GM23338 (cell line): ENCODE data around the gene SYPL2. TPM values are rescaled to one million over a fixed set of nuclear protein-coding genes. Genes with fewer than 3 reads are reported as not detected.

ENCODE experiments used
- ATAC-seq: fragments of 200-7000 bp; cut with Tn5 transposase; 3 replicates; pipeline ENCODE4 v1.9.1; 2020
- DNase-seq: peaks from one replicate; pipeline ENCODE4 v3.0.0-alpha.2; 2015; ENCODE audit warnings: low spot score
- H2AFZ ChIP-seq: fragments of 200-600 bp; sonication (generic); 2 replicates; pipeline ENCODE4 v1.8.0; 2016; ENCODE audit warnings: antibody characterized with exemption, mild to moderate bottlenecking, moderate library complexity
- H3F3A ChIP-seq: fragments of 200-600 bp; sonication (generic); replicated peaks from 2 replicates; pipeline ENCODE4 v1.8.0; 2017; ENCODE audit warnings: antibody characterized with exemption, mixed run types, low read depth
- H3K27ac ChIP-seq: fragments of 200-600 bp; sonication (generic); 2 replicates; pipeline ENCODE4 v1.6.1; 2016; ENCODE audit warnings: low read depth
- H3K27me3 ChIP-seq: fragments of 200-600 bp; sonication (generic); 2 replicates; pipeline ENCODE4 v1.8.0; 2016; ENCODE audit warnings: mild to moderate bottlenecking, mixed run types, moderate library complexity; ENCODE audit not compliant: insufficient read depth
- H3K36me3 ChIP-seq: fragments of 200-600 bp; sonication (generic); 2 replicates; pipeline ENCODE4 v1.8.0; 2016; ENCODE audit warnings: mild to moderate bottlenecking; ENCODE audit not compliant: insufficient read depth
- H3K4me1 ChIP-seq: fragments of 200-600 bp; sonication (generic); 2 replicates; pipeline ENCODE4 v1.8.0; 2016; ENCODE audit warnings: mild to moderate bottlenecking, moderate library complexity; ENCODE audit not compliant: insufficient read depth
- H3K4me2 ChIP-seq: fragments of 200-600 bp; sonication (generic); 2 replicates; pipeline ENCODE4 v1.7.1; 2017; ENCODE audit warnings: mixed run types
- H3K4me3 ChIP-seq: fragments of 200-600 bp; sonication (generic); 2 replicates; pipeline ENCODE4 v1.6.1; 2016; ENCODE audit warnings: mixed run types
- H3K79me2 ChIP-seq: fragments of 200-600 bp; sonication (generic); replicated peaks from 2 replicates; pipeline ENCODE4 v1.8.0; 2017; ENCODE audit warnings: mild to moderate bottlenecking; ENCODE audit not compliant: insufficient read depth
- H3K9me2 ChIP-seq: fragments of 200-600 bp; sonication (generic); 2 replicates; pipeline ENCODE4 v1.8.0; 2017; ENCODE audit not compliant: insufficient read depth
- H4K20me1 ChIP-seq: fragments of 200-600 bp; sonication (generic); replicated peaks from 2 replicates; pipeline ENCODE4 v1.8.0; 2017; ENCODE audit warnings: mild to moderate bottlenecking; ENCODE audit not compliant: insufficient read depth
- H3K27ac Mint-ChIP-seq: 2 replicates; pipeline ENCODE4 v1.8.0; 2020; ENCODE audit warnings: inconsistent platforms, mild to moderate bottlenecking, moderate library complexity, mixed read lengths
- H3K27me3 Mint-ChIP-seq: 3 replicates; pipeline ENCODE4 v1.8.0; 2022; ENCODE audit warnings: low read depth, mild to moderate bottlenecking, moderate library complexity, mixed read lengths, inconsistent platforms; ENCODE audit not compliant: insufficient read depth, poor library complexity
- H3K36me3 Mint-ChIP-seq: 3 replicates; pipeline ENCODE4 v1.8.0; 2021; ENCODE audit warnings: low read depth, mild to moderate bottlenecking, inconsistent platforms, moderate library complexity, mixed read lengths
- H3K4me1 Mint-ChIP-seq: 3 replicates; pipeline ENCODE4 v1.8.0; 2020; ENCODE audit warnings: mild to moderate bottlenecking, inconsistent platforms, mixed read lengths
- H3K4me3 Mint-ChIP-seq: 3 replicates; pipeline ENCODE4 v1.8.0; 2021; ENCODE audit warnings: moderate library complexity, mild to moderate bottlenecking, inconsistent platforms, mixed read lengths
- H3K9me3 Mint-ChIP-seq: 3 replicates; pipeline ENCODE4 v1.8.0; 2020; ENCODE audit warnings: moderate library complexity, mild to moderate bottlenecking, inconsistent platforms, mixed read lengths
- CREB1 ChIP-seq: fragments of 250-450 bp; sonication (Bioruptor Pico); IDR thresholded peaks from 2 replicates; pipeline ENCODE4 v1.5.0; 2020; ENCODE audit warnings: low read depth, mild to moderate bottlenecking, moderate library complexity
- CTCF ChIP-seq, 2 experiments: fragments of 200-600 bp in 1 of 2; sonication (generic) in 1 of 2; conservative IDR thresholded peaks; 2 replicates each; pipeline versions ENCODE4 v1.5.1 to v1.6.1; 2016 to 2017; ENCODE audit warnings: antibody characterized with exemption in 2 of 2, low read depth in 2 of 2, mild to moderate bottlenecking in 2 of 2, moderate library complexity in 1 of 2
- ETS1 ChIP-seq: IDR thresholded peaks from 2 replicates; pipeline ENCODE4 v1.6.1; 2016; ENCODE audit warnings: antibody characterized with exemption
- EZH2 ChIP-seq: fragments of 200-600 bp; sonication (generic); IDR thresholded peaks from one replicate; pipeline ENCODE4 v1.8.0; 2017; ENCODE audit warnings: antibody characterized with exemption, mild to moderate bottlenecking, low read depth; ENCODE audit not compliant: unreplicated experiment
- REST ChIP-seq: IDR thresholded peaks from one replicate; pipeline ENCODE4 v1.6.1; 2018; ENCODE audit warnings: antibody characterized with exemption; ENCODE audit not compliant: unreplicated experiment
- STAT1 ChIP-seq: IDR thresholded peaks from one replicate; pipeline ENCODE4 v1.6.1; 2016; ENCODE audit warnings: antibody characterized with exemption; ENCODE audit not compliant: unreplicated experiment
- ZNF114 ChIP-seq: fragments of 250-450 bp; sonication (Bioruptor Pico); IDR thresholded peaks from 2 replicates; pipeline ENCODE4 v1.5.0; 2020; ENCODE audit warnings: mild to moderate bottlenecking, moderate library complexity
- ZNF462 ChIP-seq: fragments of 250-450 bp; sonication (Bioruptor Pico); IDR thresholded peaks from 2 replicates; pipeline ENCODE4 v1.5.0; 2020; ENCODE audit warnings: mild to moderate bottlenecking, moderate library complexity
- polyA plus RNA-seq: library from polyadenylated mRNA; unstranded; fragments of >200 nt; fragmentation: Nextera tagmentation; extraction: Ambion mirVana; gene quantifications from 2 replicates; pipeline ENCODE4 v1.2.1, GENCODE V29; 2016
- total RNA-seq: library from RNA; depleted of rRNA; stranded (reverse); fragments of >200 nt; shearing (Covaris generic); gene quantifications from 2 replicates; pipeline ENCODE4 v1.2.3, GENCODE V29; 2014

SYPL2 gene
- total and polyA plus RNA-seq, 2 experiments from 2014 or later, result 0.40 to 0.49 TPM

GRCh38 chr1:109527098-109527811 is 60.9 kb downstream of the SYPL2 start (continued):
- no peak for TF ChIP-seq ZNF462 (CRISPR knock-in tag)
- no peak for TF ChIP-seq EZH2

- Histone ChIP-seq H4K20me1 (no peaks in the 10 kb centered on the region), H3K4me2 (no peak overlapping the region), H3K27ac (no peak overlapping the region), H2AFZ (no peak overlapping the region), H3K4me1 (peaks cover 4% of the 10 kb centered on the region; the same call in 1 of the 2 replicates), H3K4me3 (no peak overlapping the region), H3F3A (no peaks in the 10 kb centered on the region), H3K79me2 (no peaks in the 10 kb centered on the region), H3K9me2 (no peaks in the 10 kb centered on the region), H3K27me3 (no peaks in the 10 kb centered on the region), H3K36me3 (no peaks in the 10 kb centered on the region)
- Mint-ChIP-seq H3K36me3 (no peaks in the 10 kb centered on the region), H3K27me3 (peaks cover 12% of the 10 kb centered on the region), H3K9me3 (no peaks in the 10 kb centered on the region; the same call in 2 of the 3 replicates), H3K4me3 (no peak overlapping the region), H3K4me1 (peaks cover 12% of the 10 kb centered on the region; the same call in 2 of the 3 replicates), H3K27ac (no peak overlapping the region)
- ATAC-seq (no peak), DNase-seq (no peak)
- no peak for TF ChIP-seq CREB1 (CRISPR knock-in tag)
- TF ChIP-seq ZNF114, result no peak
- no peak for TF ChIP-seq REST
- no peak for TF ChIP-seq EZH2
- TF ChIP-seq ETS1, result no peak
- no peak for TF ChIP-seq CTCF (conservative IDR thresholded peaks at IDR 0.05; ENCODE audit: low read depth in 2 of 2)
- TF ChIP-seq STAT1, result no peak
Observed at GRCh38 chr1:109527846-109528695, 61.7 kb downstream of the SYPL2 start.
